ENCODE measurements around the gene CRP. TPM values are rescaled to one million over a fixed set of nuclear protein-coding genes. Genes with fewer than 3 reads are reported as not detected.

Gene CRP
- total and polyA plus RNA-seq, 2 of the 13 experiments (the other 11 are each of a cell fraction or from before 2014, with no cell fraction given), result not detected

- 0% methylated on average over 1 of the region's 1 CpG for WGBS (ENCODE audit: low lambda C conversion rate)
- Histone ChIP-seq H3K4me1 (ENCODE audit: insufficient read depth, low read length) (peaks cover 10% of the 10 kb centered on the region; the same call in 1 of the 2 replicates), H3K79me2 (ENCODE audit: insufficient read depth, low read length) (no peaks in the 10 kb centered on the region), H4K20me1 (ENCODE audit: insufficient read depth, low read length) (no peaks in the 10 kb centered on the region), H3K27me3 (ENCODE audit: control insufficient read depth in 1 of 2, insufficient read depth in 2 of 2, low read length in 2 of 2) (no peaks in the 10 kb centered on the region), H3K4me3 (replicated peaks in 1 of 3; ENCODE audit: insufficient read depth in 1 of 3, low read depth in 2 of 3, low read length in 3 of 3) (no peak overlapping the region), H2AFZ (ENCODE audit: low read length) (no peak overlapping the region), H3K9me3 (ENCODE audit: low read length) (no peaks in the 10 kb centered on the region), H3K36me3 (replicated peaks in 1 of 2; ENCODE audit: control insufficient read depth in 1 of 2, insufficient read depth in 2 of 2, low read length in 2 of 2) (no peaks in the 10 kb centered on the region), H3K4me2 (ENCODE audit: low read depth, low read length) (no peak overlapping the region), H3K9ac (ENCODE audit: insufficient read depth, low read depth, low read length) (no peak overlapping the region), H3K27ac (ENCODE audit: extremely low read length, insufficient read depth, low read length) (no peak overlapping the region)
- in situ Hi-C loops (cut with HindIII; ENCODE audit: extremely low pct_ligation_motif_present, low pct_unique_long_range_greater_than_20kb) (no loop called here), intact Hi-C loops (cut with micrococcal nuclease; ENCODE audit: unreplicated experiment) (no loop called here)
- BruUV-seq (replicated peaks), result no TSS peak
- FAIRE-seq (no peak), DNase-seq (ENCODE audit: low spot score) (no peak), ATAC-seq (peak; percentile 60)
- ChIA-PET POLR2A (no interaction called here), CTCF (ENCODE audit: low intra/inter-chr PET ratio, low total read pairs) (no interaction called here)
- TF ChIP-seq TFDP2 (CRISPR knock-in tag; IDR thresholded peaks at IDR 0.05) (no peak), HNF4G (IDR thresholded peaks at IDR 0.05; ENCODE audit: borderline replicate concordance, low read depth, low read length) (peak; percentile 40), HNF4G (CRISPR knock-in tag; IDR thresholded peaks at IDR 0.05; ENCODE audit: borderline replicate concordance, low read depth) (no peak), HNF4A (CRISPR knock-in tag; IDR thresholded peaks at IDR 0.05) (peak; percentile 45; the same call in 1 of the 2 replicates)
These were observed 2.3 kb downstream of the CRP start for GRCh38 chr1:159712080-159712479.

- DNase-seq (ENCODE audit: low spot score) (no peak), ATAC-seq (no peak), FAIRE-seq (no peak)
- no peaks in the 10 kb centered on the region for H3K36me3 ChIP-seq (replicated peaks in 1 of 2; ENCODE audit: control insufficient read depth in 1 of 2, insufficient read depth in 2 of 2, low read length in 2 of 2)
- 51% methylated on average over 6 of the region's 6 CpGs for WGBS (ENCODE audit: low lambda C conversion rate)
- TF ChIP-seq ZBTB38 (CRISPR knock-in tag; IDR thresholded peaks at IDR 0.05), result no peak
- no peak for TF ChIP-seq ZNF441 (CRISPR knock-in tag; IDR thresholded peaks at IDR 0.05; ENCODE audit: borderline replicate concordance)
- TF ChIP-seq ZMAT5 (CRISPR knock-in tag; IDR thresholded peaks at IDR 0.05; ENCODE audit: borderline replicate concordance, low read depth), result no peak
- TF ChIP-seq ZNF530 (CRISPR knock-in tag; IDR thresholded peaks at IDR 0.05; ENCODE audit: low read depth), result no peak
- no peak for TF ChIP-seq ZBTB21 (CRISPR knock-in tag; IDR thresholded peaks at IDR 0.05)
- TF ChIP-seq MTERF4 (CRISPR knock-in tag; IDR thresholded peaks at IDR 0.05), result no peak
- no peak for TF ChIP-seq NKX3-1 (CRISPR knock-in tag; IDR thresholded peaks at IDR 0.05)
- TF ChIP-seq ZFP1 (CRISPR knock-in tag; IDR thresholded peaks at IDR 0.05), result no peak
- no peak for TF ChIP-seq ZBTB3 (CRISPR knock-in tag; IDR thresholded peaks at IDR 0.05; ENCODE audit: borderline replicate concordance, low read depth)
- no peak for TF ChIP-seq RXRB (CRISPR knock-in tag; IDR thresholded peaks at IDR 0.05; ENCODE audit: borderline replicate concordance)
- no peak overlapping the region for H3K9ac ChIP-seq (ENCODE audit: insufficient read depth, low read depth, low read length)
- no peak overlapping the region for H2AFZ ChIP-seq (ENCODE audit: low read length)
- H4K20me1 ChIP-seq (ENCODE audit: insufficient read depth, low read length), result no peaks in the 10 kb centered on the region
- in situ Hi-C loops (cut with HindIII; ENCODE audit: extremely low pct_ligation_motif_present, low pct_unique_long_range_greater_than_20kb), result no loop called here
- H3K4me2 ChIP-seq (ENCODE audit: low read depth, low read length), result no peak overlapping the region
- H3K4me1 ChIP-seq (ENCODE audit: insufficient read depth, low read length), result peaks cover 10% of the 10 kb centered on the region; the same call in 1 of the 2 replicates
- CTCF ChIA-PET (ENCODE audit: low intra/inter-chr PET ratio, low total read pairs), result no interaction called here
- no peaks in the 10 kb centered on the region for H3K9me3 ChIP-seq (ENCODE audit: low read length)
- no peak overlapping the region for H3K4me3 ChIP-seq (replicated peaks in 1 of 3; ENCODE audit: insufficient read depth in 1 of 3, low read depth in 2 of 3, low read length in 3 of 3)
- no peak overlapping the region for H3K27ac ChIP-seq (ENCODE audit: extremely low read length, insufficient read depth, low read length)
- no peaks in the 10 kb centered on the region for H3K79me2 ChIP-seq (ENCODE audit: insufficient read depth, low read length)
- BruUV-seq (replicated peaks), result no TSS peak
- POLR2A ChIA-PET, result no interaction called here
- intact Hi-C loops (cut with micrococcal nuclease; ENCODE audit: unreplicated experiment), result no loop called here
- H3K27me3 ChIP-seq (ENCODE audit: control insufficient read depth in 1 of 2, insufficient read depth in 2 of 2, low read length in 2 of 2), result no peaks in the 10 kb centered on the region
These were observed 6.7 kb downstream of the CRP start for GRCh38 chr1:159707472-159708260.

Data from HepG2 (cell line).